K562 (cell line): ENCODE measurements around the gene UQCC5. TPM values are rescaled to one million over a fixed set of nuclear protein-coding genes. Genes with fewer than 3 reads are reported as not detected.

Experiments used
- ATAC-seq: fragments of 200-7000 bp; cut with Tn5 transposase; 3 replicates; pipeline ENCODE4 v1.9.1; 2020; ENCODE audit warnings: moderate library complexity
- BruUV-seq: library from RNA; stranded (reverse); fragments of 400-500 nt; replicated peaks from 2 replicates; lab custom pipeline; 2021; lab: Mats Ljungman, UMichigan
- CTCF ChIA-PET: fragments of 300-600 bp; formaldehyde crosslinking; extraction: SDS; loops from one replicate; lab custom pipeline; 2021; ENCODE audit warnings: low intra/inter-chr PET ratio; lab: Yijun Ruan, JAX
- POLR2A ChIA-PET: fragments of 300-600, 350-650 bp; sonication (Branson Sonifier 250); formaldehyde crosslinking; extraction: SDS; loops from one replicate; lab custom pipeline; 2021; ENCODE audit warnings: antibody characterized with exemption, inconsistent platforms; lab: Yijun Ruan, JAX
- DNase-seq, 4 experiments: peaks; one replicate each; pipeline versions ENCODE4 v3.0.0 to v3.0.0-alpha.2; 2011 to 2018; ENCODE audit warnings: low spot score in 3 of 4, mixed read lengths in 3 of 4; ENCODE audit errors: extremely low read depth in 1 of 4
- FAIRE-seq: peaks from 2 replicates; lab custom pipeline; 2011; peaks lifted over from hg19 to GRCh38; lab: Jason Lieb, UNC
- H2AFZ ChIP-seq: 2 replicates; pipeline ENCODE4 v1.6.0; 2011; ENCODE audit warnings: low read depth, low read length, control low read depth, inconsistent platforms
- H3K27ac ChIP-seq: fragments of 200-600 bp; 3 replicates; pipeline ENCODE4 v1.8.0; 2011; ENCODE audit warnings: low read depth, mild to moderate bottlenecking, control low read depth, inconsistent platforms, low read length, moderate library complexity, mixed read lengths; ENCODE audit errors: extremely low read depth
- H3K27me3 ChIP-seq, 2 experiments: fragments of 300-600 bp in 1 of 2; 2 replicates in 1 of 2; 3 replicates in 1 of 2; pipeline versions ENCODE4 v1.6.0 to v1.8.0; 2011; ENCODE audit warnings: inconsistent platforms in 2 of 2, low read length in 2 of 2, mild to moderate bottlenecking in 1 of 2, mixed read lengths in 1 of 2, moderate library complexity in 1 of 2; ENCODE audit not compliant: control insufficient read depth in 2 of 2, insufficient read depth in 2 of 2
- H3K36me3 ChIP-seq: fragments of 300-600 bp; 3 replicates; pipeline ENCODE4 v1.8.0; 2011; ENCODE audit warnings: mild to moderate bottlenecking, low read length, inconsistent platforms; ENCODE audit not compliant: control insufficient read depth, insufficient read depth
- H3K4me1 ChIP-seq, 2 experiments: fragments of 200-600 bp in 1 of 2; replicated peaks in 1 of 2; 2 replicates in 1 of 2; 3 replicates in 1 of 2; pipeline versions ENCODE4 v1.5.1 to v1.8.0; 2011; ENCODE audit warnings: inconsistent platforms in 2 of 2, low read length in 2 of 2, mild to moderate bottlenecking in 1 of 2, mixed read lengths in 1 of 2, moderate library complexity in 1 of 2; ENCODE audit not compliant: control insufficient read depth in 2 of 2, insufficient read depth in 2 of 2
- H3K4me2 ChIP-seq: 2 replicates; pipeline ENCODE4 v1.6.1; 2011; ENCODE audit warnings: low read length, control low read depth, inconsistent platforms, mixed read lengths; ENCODE audit not compliant: insufficient read depth
- H3K4me3 ChIP-seq: fragments of 200-600 bp; sonication (generic), shearing (Covaris generic); 2 replicates; pipeline ENCODE4 v1.5.1; 2016; ENCODE audit warnings: control low read depth, inconsistent platforms
- H3K79me2 ChIP-seq: fragments of 200-600 bp; 3 replicates; pipeline ENCODE4 v1.8.0; 2011; ENCODE audit warnings: low read length, inconsistent platforms; ENCODE audit not compliant: control insufficient read depth, insufficient read depth
- H3K9ac ChIP-seq, 2 experiments: 2 replicates each; pipeline versions ENCODE4 v1.6.0 to v1.6.1; 2011; ENCODE audit warnings: low read depth in 2 of 2, low read length in 2 of 2, control low read depth in 1 of 2, inconsistent platforms in 1 of 2, mild to moderate bottlenecking in 1 of 2, mixed read lengths in 1 of 2; ENCODE audit not compliant: insufficient read depth in 1 of 2
- H3K9me1 ChIP-seq: one replicate; pipeline ENCODE4 v1.6.0; 2011; ENCODE audit warnings: inconsistent platforms, mild to moderate bottlenecking, low read length, moderate library complexity; ENCODE audit not compliant: control insufficient read depth, insufficient read depth
- H3K9me3 ChIP-seq: replicated peaks from 2 replicates; pipeline ENCODE4 v1.5.1; 2011; ENCODE audit warnings: low read depth, low read length, inconsistent platforms; ENCODE audit not compliant: control insufficient read depth, insufficient read depth
- H4K20me1 ChIP-seq: replicated peaks from 2 replicates; pipeline ENCODE4 v1.6.1; 2011; ENCODE audit warnings: low read length, inconsistent platforms, mixed read lengths; ENCODE audit not compliant: control insufficient read depth, insufficient read depth
- POLR2G ChIP-seq: fragments of 200-400 bp; formaldehyde crosslinking; IDR thresholded peaks from 2 replicates; pipeline ENCODE4 v1.6.1; 2017; ENCODE audit warnings: low read depth, mild to moderate bottlenecking, antibody characterized with exemption, low read length, moderate library complexity
- ZBTB33 ChIP-seq: sonication (generic); formaldehyde crosslinking; IDR thresholded peaks from 2 replicates; pipeline ENCODE4 v1.8.1; 2023; ENCODE audit warnings: mild to moderate bottlenecking, missing genetic modification reagents
- ZNF583 ChIP-seq: fragments of 250-450 bp; sonication (Bioruptor Pico); IDR thresholded peaks from 2 replicates; pipeline ENCODE4 v1.4.0; 2020
- WGBS: fragments of 100-300 bp; shearing (Covaris generic); methylation state at CpG from one replicate; pipeline ENCODE4 v1.1.6; 2016; ENCODE audit warnings: low coverage, mixed read lengths; ENCODE audit not compliant: insufficient coverage; ENCODE audit errors: missing lambda C conversion rate; 5-methylcytosine and 5-hydroxymethylcytosine counted together
- in situ Hi-C: fragments of 300-500 bp; cut with MboI; formaldehyde crosslinking; loops from 4 replicates; pipeline ENCODE4 v1.15.0; 2018; ENCODE audit warnings: inconsistent platforms, mixed read lengths
- intact Hi-C: fragments of 100-400 bp; cut with micrococcal nuclease; formaldehyde crosslinking; loops from 2 replicates; pipeline ENCODE4 v1.14.2; 2022
- polyA plus RNA-seq, 8 experiments: library from polyadenylated mRNA; depleted of rRNA in 4 of 8; stranded (reverse) in 5 of 8; unstranded in 3 of 8; fragments of >200 nt; fragmentation: Nextera tagmentation in 2 of 8; fragmentation: Illumina TruSeq in 1 of 8; extraction: Ambion mirVana in 2 of 8; extraction: Trizol in 1 of 8; gene quantifications; 2 replicates each; pipeline versions ENCODE4 v1.2.1 to v1.2.3, GENCODE V29; 2011 to 2014; ENCODE audit warnings: inconsistent platforms in 1 of 8, missing spikeins in 1 of 8
- total RNA-seq, 7 experiments: library from RNA; depleted of rRNA in 6 of 7; stranded (reverse); fragments of >200 nt in 6 of 7; fragmentation: Illumina TruSeq in 2 of 7; extraction: Trizol in 2 of 7; gene quantifications; 2 replicates each; pipeline versions ENCODE4 v1.2.1 to v1.2.3, GENCODE V29; 2011 to 2021; ENCODE audit warnings: low replicate concordance in 1 of 7

The UQCC5 gene
- total and polyA plus RNA-seq, 9 of the 15 experiments (the other 6 are each of a cell fraction or from before 2014, with no cell fraction given), result 10.2 to 55.4 (median 33.8) TPM

- POLR2A ChIA-PET, result interaction anchor here (0.5 kb wide), 1 partner anchor 255 kb away, joined by 3 read pairs; no protein-coding TSS in a partner anchor
- 97% methylated on average over 38 of the region's 59 CpGs for WGBS
- H3K9me1 ChIP-seq, result no peaks in the 10 kb centered on the region
Measured at GRCh38 chr3:52487788-52488691, 48.4 kb upstream of the UQCC5 start.

More at GRCh38 chr3:52487788-52488691, 48.4 kb upstream of the UQCC5 start:
- no peak overlapping the region for H3K4me3 ChIP-seq
- no peak for FAIRE-seq
- TF ChIP-seq POLR2G, result peak; percentile 11; the same call in 1 of the 2 replicates
- TF ChIP-seq ZBTB33 (CRISPR knock-in tag), result peak; percentile 61; the same call in 1 of the 2 replicates
- no peak for TF ChIP-seq ZNF583 (CRISPR knock-in tag)
- TF ChIP-seq, all 486 proteins: peak for 2
- Histone ChIP-seq H4K20me1 (no peaks in the 10 kb centered on the region; the same call in 1 of the 2 replicates), H3K27me3 (no peaks in the 10 kb centered on the region), H3K9me3 (no peaks in the 10 kb centered on the region), H3K4me2 (no peak overlapping the region), H3K27ac (no peak overlapping the region), H3K79me2 (no peaks in the 10 kb centered on the region), H3K9ac (no peak overlapping the region), H3K36me3 (peaks cover 60% of the 10 kb centered on the region; the same call in 2 of the 3 replicates), H2AFZ (no peak overlapping the region), H3K4me1 (peaks cover 0 to 11% of the 10 kb centered on the region in 2 experiments; a peak in 2 of 5 replicates)
- no TSS peak for BruUV-seq
- ATAC-seq (no peak), DNase-seq (no peak)
- CTCF ChIA-PET, result no interaction called here
- in situ Hi-C loops (no loop called here), intact Hi-C loops (no loop called here)
